Superior temporal gyrus (tissue), 1 donor: ENCODE measurements around the gene CUL7.
"Not testable (repeated sequence)": the region's sequence is repeated elsewhere in the genome, so short reads cannot be mapped to it uniquely, and the experiment has no call there.

ENCODE experiments used
- DNase-seq: peaks from one replicate; pipeline ENCODE4 v3.0.0-alpha.2; 2016; ENCODE audit errors: extremely low spot score

Gene CUL7

GRCh38 chr6:43045371-43045930, 8.2 kb downstream of the CUL7 start:
- no peak for DNase-seq

GRCh38 chr6:43043310-43043709, 10.3 kb downstream of the CUL7 start:
- no peak for DNase-seq

- not testable (repeated sequence) for DNase-seq
These were observed 12.2 kb downstream of the CUL7 start for GRCh38 chr6:43041475-43041874.

- DNase-seq, result no peak
These were observed 13.0 kb downstream of the CUL7 start for GRCh38 chr6:43040542-43041257.

GRCh38 chr6:43038727-43039126, 14.9 kb downstream of the CUL7 start:
- no peak for DNase-seq

- DNase-seq, result no peak
These were observed 15.9 kb downstream of the CUL7 start for GRCh38 chr6:43037706-43038105.

- DNase-seq, result no peak
These were observed 16.5 kb downstream of the CUL7 start for GRCh38 chr6:43037197-43037596.

GRCh38 chr6:43036712-43037111, 16.9 kb downstream of the CUL7 start:
- DNase-seq, result no peak

GRCh38 chr6:43035495-43036194, 18.0 kb downstream of the CUL7 start:
- no peak for DNase-seq

GRCh38 chr6:43034190-43034525, 19.5 kb downstream of the CUL7 start:
- DNase-seq, result no peak

GRCh38 chr6:43033496-43034189, 20.0 kb downstream of the CUL7 start:
- no peak for DNase-seq

- no peak for DNase-seq
These were observed 21.3 kb downstream of the CUL7 start for GRCh38 chr6:43032326-43032725.

GRCh38 chr6:43029120-43029519, 24.5 kb downstream of the CUL7 start:
- no peak for DNase-seq

- DNase-seq, result no peak
These were observed 27.3 kb downstream of the CUL7 start for GRCh38 chr6:43026365-43026764.

- DNase-seq, result no peak
These were observed 29.2 kb downstream of the CUL7 start for GRCh38 chr6:43024436-43024835.

GRCh38 chr6:43021270-43022047, 32.2 kb downstream of the CUL7 start, which contains the start of gene RRP36:
Gene RRP36, plus strand, starts transcription at chr6:43021623. Its CDS starts 32 bp downstream, at chr6:43021655.
- peak; percentile 83 for DNase-seq

GRCh38 chr6:43020847-43021246, 32.8 kb downstream of the CUL7 start:
- no peak for DNase-seq

GRCh38 chr6:43020052-43020705, 33.5 kb downstream of the CUL7 start:
- DNase-seq, result no peak

- no peak for DNase-seq
These were observed 34.5 kb downstream of the CUL7 start for GRCh38 chr6:43019152-43019551.

- no peak for DNase-seq
These were observed 36.7 kb downstream of the CUL7 start for GRCh38 chr6:43016943-43017334.
